ENCODE data around the gene FLII.
A peak's percentile ranks its signal among the peaks of the same experiment; 100 is the strongest.

FLII gene

DNA sequence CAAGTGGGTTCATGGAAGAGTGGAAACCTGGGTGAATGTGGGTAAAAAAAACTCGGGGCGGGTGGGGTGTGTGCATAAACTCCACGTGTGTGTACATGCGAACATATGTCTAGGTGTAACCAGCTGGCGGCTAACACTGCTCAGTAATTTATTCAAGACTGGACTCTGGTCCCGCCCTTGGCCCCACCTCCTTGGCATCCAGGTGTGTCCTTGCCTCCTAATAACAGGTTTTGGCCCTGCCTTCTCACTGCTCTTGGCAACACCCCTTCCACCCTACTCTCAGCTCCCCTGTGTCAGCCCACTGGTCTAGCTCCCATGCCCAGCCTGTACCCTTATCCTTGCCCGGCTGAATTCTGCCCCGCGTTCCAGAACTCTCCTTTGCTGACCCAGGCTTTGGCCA, 8.3 kb downstream of the FLII start:
- H3K4me3 ChIP-seq (ENCODE audit: control insufficient read depth, low read depth, low read length) = no peak overlapping the region
- DNase-seq (ENCODE audit: low read depth) = no peak
- TF ChIP-seq, protein P1, sequence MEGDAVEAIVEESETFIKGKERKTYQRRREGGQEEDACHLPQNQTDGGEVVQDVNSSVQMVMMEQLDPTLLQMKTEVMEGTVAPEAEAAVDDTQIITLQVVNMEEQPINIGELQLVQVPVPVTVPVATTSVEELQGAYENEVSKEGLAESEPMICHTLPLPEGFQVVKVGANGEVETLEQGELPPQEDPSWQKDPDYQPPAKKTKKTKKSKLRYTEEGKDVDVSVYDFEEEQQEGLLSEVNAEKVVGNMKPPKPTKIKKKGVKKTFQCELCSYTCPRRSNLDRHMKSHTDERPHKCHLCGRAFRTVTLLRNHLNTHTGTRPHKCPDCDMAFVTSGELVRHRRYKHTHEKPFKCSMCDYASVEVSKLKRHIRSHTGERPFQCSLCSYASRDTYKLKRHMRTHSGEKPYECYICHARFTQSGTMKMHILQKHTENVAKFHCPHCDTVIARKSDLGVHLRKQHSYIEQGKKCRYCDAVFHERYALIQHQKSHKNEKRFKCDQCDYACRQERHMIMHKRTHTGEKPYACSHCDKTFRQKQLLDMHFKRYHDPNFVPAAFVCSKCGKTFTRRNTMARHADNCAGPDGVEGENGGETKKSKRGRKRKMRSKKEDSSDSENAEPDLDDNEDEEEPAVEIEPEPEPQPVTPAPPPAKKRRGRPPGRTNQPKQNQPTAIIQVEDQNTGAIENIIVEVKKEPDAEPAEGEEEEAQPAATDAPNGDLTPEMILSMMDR (IDR thresholded peaks at IDR 0.05; ENCODE audit: control insufficient read depth, insufficient read depth, low read depth, low read length, missing control alignments) = no peak

DNA sequence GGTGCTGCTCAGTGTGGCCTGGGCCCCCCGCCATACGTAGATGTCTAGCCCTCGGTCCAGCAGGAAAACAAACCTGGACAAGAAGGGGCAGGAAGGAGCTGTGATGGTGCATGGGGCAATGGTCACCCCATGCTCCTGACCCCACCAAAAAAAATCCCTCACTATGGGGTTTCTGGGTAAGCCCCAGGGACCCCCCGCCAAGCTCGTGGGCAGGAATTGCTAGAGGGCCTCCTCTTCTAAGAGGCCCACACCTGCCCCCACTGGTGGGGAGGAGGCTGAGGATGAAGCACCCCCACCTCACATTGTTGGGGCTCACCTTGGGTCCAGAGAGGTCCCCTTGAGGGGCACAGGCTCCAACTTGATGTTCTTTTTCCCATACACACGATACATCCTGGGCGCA, 9.7 kb downstream of the FLII start:
- no peak overlapping the region for H3K4me3 ChIP-seq (ENCODE audit: control insufficient read depth, low read depth, low read length)
- DNase-seq (ENCODE audit: low read depth) = no peak
- TF ChIP-seq, protein P1 (IDR thresholded peaks at IDR 0.05; ENCODE audit: control insufficient read depth, insufficient read depth, low read depth, low read length, missing control alignments) = no peak

DNA sequence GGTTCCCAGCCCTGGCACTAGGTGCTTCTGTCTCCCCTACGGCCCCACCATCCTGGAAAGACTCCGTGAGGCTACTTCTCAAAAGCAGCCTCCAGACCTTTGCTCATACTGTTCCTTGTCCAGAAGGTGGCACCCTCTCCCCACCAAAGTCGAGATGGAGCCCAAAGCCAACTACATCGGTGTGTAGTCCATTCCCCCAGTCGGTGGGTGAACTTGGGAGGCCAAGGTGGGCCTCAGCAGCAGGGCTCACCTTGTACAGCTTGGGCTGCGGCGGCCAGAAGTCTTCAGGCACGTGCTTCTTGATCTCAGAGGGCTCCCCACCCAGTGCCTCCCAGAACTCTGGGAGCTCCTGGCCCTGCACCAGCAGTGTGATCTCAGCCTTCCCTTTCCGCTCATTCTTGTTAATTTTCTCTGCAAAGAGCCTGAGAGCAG, 10.2 kb downstream of the FLII start:
- no peak for DNase-seq (ENCODE audit: low read depth)
- H3K4me3 ChIP-seq (ENCODE audit: control insufficient read depth, low read depth, low read length) = no peak overlapping the region
- TF ChIP-seq, protein P1 (IDR thresholded peaks at IDR 0.05; ENCODE audit: control insufficient read depth, insufficient read depth, low read depth, low read length, missing control alignments) = peak; percentile 77

DNA sequence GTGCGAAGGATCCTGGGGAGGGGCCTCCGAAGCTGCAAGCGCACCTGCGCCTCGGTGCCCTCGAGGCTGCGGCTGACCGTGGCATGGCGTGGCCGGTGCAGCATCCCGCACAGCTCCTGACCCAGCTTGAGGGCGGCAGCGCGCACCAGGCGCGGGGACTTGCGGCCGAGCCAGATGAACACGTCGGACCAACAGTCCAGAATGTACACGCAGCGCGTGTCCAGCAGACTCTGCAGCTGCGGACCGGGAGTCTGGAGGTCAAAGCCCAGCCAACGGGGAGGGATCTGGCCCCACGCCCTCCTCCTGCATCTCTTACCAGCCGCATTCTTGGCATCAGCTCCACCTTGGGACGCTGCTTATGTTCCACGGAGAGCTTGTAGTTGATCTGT, 10.9 kb downstream of the FLII start:
- H3K4me3 ChIP-seq (ENCODE audit: control insufficient read depth, low read depth, low read length) = no peak overlapping the region
- DNase-seq (ENCODE audit: low read depth) = no peak
- TF ChIP-seq, protein P1 (IDR thresholded peaks at IDR 0.05; ENCODE audit: control insufficient read depth, insufficient read depth, low read depth, low read length, missing control alignments) = no peak

DNA sequence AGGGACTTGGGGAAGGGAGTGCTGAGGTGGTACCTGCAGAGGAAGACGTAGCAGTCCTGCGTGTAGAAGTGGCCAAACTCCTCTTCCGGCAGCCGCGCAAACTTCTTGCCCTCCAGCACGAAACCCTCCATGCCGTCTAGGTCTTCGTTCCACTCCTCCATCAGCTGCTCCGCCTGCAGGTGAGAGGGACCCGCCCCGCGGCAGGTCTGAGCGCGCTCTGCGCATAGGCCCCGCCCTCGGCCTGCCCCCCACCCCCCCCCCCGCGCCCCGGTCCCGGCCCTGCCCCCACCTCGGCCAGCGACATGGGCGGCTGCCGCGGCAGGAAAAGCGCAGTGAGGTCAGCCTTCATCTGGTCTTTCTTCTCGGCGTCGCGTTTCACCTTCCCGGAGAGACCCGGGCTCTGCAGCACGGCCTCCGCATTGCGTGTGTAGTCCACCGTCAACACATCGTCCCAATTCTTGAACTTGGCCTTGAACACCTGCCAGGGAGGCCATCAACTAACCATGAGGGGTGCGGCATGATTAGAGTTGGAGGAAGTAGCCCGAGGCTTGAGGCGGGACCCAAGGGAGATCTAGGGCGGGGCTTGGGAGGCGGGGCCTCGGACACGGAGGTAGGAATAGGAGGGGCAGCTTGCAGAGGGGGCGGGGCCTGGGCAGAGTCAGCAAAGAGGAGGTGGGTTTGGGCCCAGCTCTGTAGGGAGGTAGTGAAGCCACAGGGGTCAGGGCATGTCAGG, 11.5 kb downstream of the FLII start:
- H3K4me3 ChIP-seq (ENCODE audit: control insufficient read depth, low read depth, low read length) = no peak overlapping the region
- DNase-seq (ENCODE audit: low read depth) = no peak
- TF ChIP-seq, protein P1 (IDR thresholded peaks at IDR 0.05; ENCODE audit: control insufficient read depth, insufficient read depth, low read depth, low read length, missing control alignments) = no peak

DNA sequence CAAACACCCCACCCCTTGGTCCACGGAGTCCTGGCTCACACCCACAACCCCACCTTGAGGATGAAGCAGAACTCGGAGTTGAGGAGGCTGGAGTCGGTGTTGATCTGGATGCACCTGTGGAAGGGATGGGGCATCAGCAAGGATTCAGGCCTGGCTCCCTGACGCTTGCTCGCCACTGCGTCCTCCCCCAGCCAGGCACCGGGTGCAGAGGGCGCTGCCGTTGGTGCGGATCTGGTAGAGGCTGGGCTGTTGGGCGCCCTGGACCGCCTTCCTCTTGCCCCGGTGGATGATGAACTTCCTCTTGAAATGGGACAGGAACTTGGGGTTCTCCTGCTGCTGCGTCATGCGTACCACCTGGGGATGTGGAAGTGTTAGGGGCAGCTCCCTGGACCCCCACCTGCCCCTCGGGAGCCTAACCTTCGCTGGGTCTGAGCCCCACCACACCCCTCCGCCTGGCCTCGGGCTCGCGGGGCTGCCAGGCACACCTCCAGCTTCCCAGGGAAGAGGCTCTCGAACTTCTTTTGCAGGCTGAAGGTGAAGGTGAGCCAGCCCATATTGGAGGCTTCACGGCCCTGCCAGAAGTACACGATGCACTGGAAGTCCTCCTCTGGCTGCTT, 12.3 kb downstream of the FLII start:
- TF ChIP-seq, protein P1 (IDR thresholded peaks at IDR 0.05; ENCODE audit: control insufficient read depth, insufficient read depth, low read depth, low read length, missing control alignments) = no peak
- no peak overlapping the region for H3K4me3 ChIP-seq (ENCODE audit: control insufficient read depth, low read depth, low read length)
- DNase-seq (ENCODE audit: low read depth) = no peak

All from AG09309 (cell line).